Caco-2 (cell line): ENCODE data around the gene SRXN1. TPM values are rescaled to one million over a fixed set of nuclear protein-coding genes. Genes with fewer than 3 reads are reported as not detected.
A peak's percentile ranks its signal among the peaks of the same experiment; 100 is the strongest.

Experiments used
- Bru-seq: library from RNA; stranded (reverse); fragments of 400-500 nt; gene quantifications from one replicate; lab custom pipeline; 2021; lab: Mats Ljungman, UMichigan
- BruChase-seq, 2 experiments: library from RNA; stranded (reverse); fragments of 400-500 nt; gene quantifications; one replicate each; lab custom pipeline; 2021; lab: Mats Ljungman, UMichigan
- BruUV-seq: library from RNA; stranded (reverse); fragments of 400-500 nt; replicated peaks from 2 replicates; lab custom pipeline; 2021; lab: Mats Ljungman, UMichigan
- CTCF ChIA-PET: fragments of 300-600 bp; sonication (Branson Sonifier 250); formaldehyde crosslinking; loops from one replicate; lab custom pipeline; 2022; ENCODE audit warnings: antibody characterized with exemption; lab: Charles Lee
- POLR2A ChIA-PET: fragments of 300-600 bp; sonication (Branson Sonifier 250); formaldehyde crosslinking; loops from one replicate; lab custom pipeline; 2022; ENCODE audit warnings: antibody characterized with exemption; lab: Charles Lee
- DNase-seq, 2 experiments: peaks; one replicate each; pipeline versions ENCODE4 v3.0.0 to v3.0.0-alpha.2; 2020 to 2022
- H3K27me3 ChIP-seq: replicated peaks from 2 replicates; pipeline ENCODE4 v1.6.0; 2011; ENCODE audit warnings: low read length; ENCODE audit not compliant: control insufficient read depth, insufficient read depth
- H3K36me3 ChIP-seq: 2 replicates; pipeline ENCODE4 v1.5.1; 2011; ENCODE audit warnings: low read length; ENCODE audit not compliant: control insufficient read depth, insufficient read depth
- H3K4me1 ChIP-seq: fragments of 250-450 bp; sonication (Bioruptor Pico); 2 replicates; pipeline ENCODE4 v1.5.1; 2020; ENCODE audit warnings: mild to moderate bottlenecking
- H3K4me3 ChIP-seq: 2 replicates; pipeline ENCODE4 v1.5.1; 2011; ENCODE audit warnings: low read depth, mild to moderate bottlenecking, control low read depth, low read length
- H3K9me3 ChIP-seq: fragments of 250-450 bp; sonication (Bioruptor Pico); 2 replicates; pipeline ENCODE4 v1.5.1; 2020; ENCODE audit warnings: mild to moderate bottlenecking, moderate library complexity
- H3K27ac Mint-ChIP-seq: one replicate; pipeline ENCODE4 v1.8.0; 2022; ENCODE audit warnings: mixed read lengths; ENCODE audit not compliant: unreplicated experiment
- H3K27me3 Mint-ChIP-seq: one replicate; pipeline ENCODE4 v1.8.0; 2022; ENCODE audit warnings: mixed read lengths; ENCODE audit not compliant: insufficient read depth, unreplicated experiment
- H3K36me3 Mint-ChIP-seq: one replicate; pipeline ENCODE4 v1.8.0; 2022; ENCODE audit warnings: mild to moderate bottlenecking, mixed read lengths; ENCODE audit not compliant: insufficient read depth, unreplicated experiment
- H3K4me1 Mint-ChIP-seq: one replicate; pipeline ENCODE4 v1.8.0; 2022; ENCODE audit warnings: low read depth, mixed read lengths; ENCODE audit not compliant: unreplicated experiment
- H3K4me3 Mint-ChIP-seq: one replicate; pipeline ENCODE4 v1.8.0; 2022; ENCODE audit warnings: mild to moderate bottlenecking, moderate library complexity, mixed read lengths; ENCODE audit not compliant: unreplicated experiment
- H3K9me3 Mint-ChIP-seq: one replicate; pipeline ENCODE4 v1.8.0; 2022; ENCODE audit warnings: mixed read lengths; ENCODE audit not compliant: unreplicated experiment
- CTCF ChIP-seq, 2 experiments: fragments of 200-600 bp in 1 of 2; IDR thresholded peaks; 1 replicate in 1 of 2; 2 replicates in 1 of 2; pipeline versions ENCODE4 v1.5.1 to v1.8.0; 2011 to 2022; ENCODE audit warnings: antibody characterized with exemption in 1 of 2, control low read depth in 1 of 2, inconsistent platforms in 1 of 2, low read depth in 1 of 2, low read length in 1 of 2, mild to moderate bottlenecking in 1 of 2, moderate library complexity in 1 of 2; ENCODE audit not compliant: insufficient read depth in 1 of 2, severe bottlenecking in 1 of 2, unreplicated experiment in 1 of 2
- intact Hi-C: fragments of 100-400 bp; cut with micrococcal nuclease; formaldehyde crosslinking; loops from one replicate; pipeline ENCODE4 v1.10.0; 2022; ENCODE audit not compliant: unreplicated experiment
- long read RNA-seq: library from polyadenylated mRNA; stranded (forward); transcript quantifications from one replicate; pipeline ENCODE4 v2.0.0, GENCODE V29; 2022
- total RNA-seq: library from RNA; stranded (reverse); gene quantifications from 2 replicates; pipeline ENCODE4 v1.2.3, GENCODE V29; 2022

The SRXN1 gene
- total RNA-seq (32.5 and 33.7 TPM in 2 replicates), Bru-seq, nascent RNA (percentile 56 among the genes with signal in this experiment), BruChase-seq, experiment 1, labeled RNA remaining after a 2-hour chase (percentile 81 among the genes with signal in this experiment), BruChase-seq, experiment 2, labeled RNA remaining after a 6-hour chase (percentile 71 among the genes with signal in this experiment)
- long read RNA-seq, transcript SRXN1-201 (2 exons, 2,698 nt) = major isoform, 263 of 265 reads
- long read RNA-seq, partial matches to known transcripts = 0 of 265 reads
- long read RNA-seq, other reads (novel, unspliced or antisense) = 2 of 265 reads

- H3K9me3 Mint-ChIP-seq = no peaks in the 10 kb centered on the region
- H3K9me3 ChIP-seq = no peaks in the 10 kb centered on the region
- H3K27me3 Mint-ChIP-seq = no peaks in the 10 kb centered on the region
- peaks cover 6% of the 10 kb centered on the region; the same call in 1 of the 2 replicates for H3K4me1 ChIP-seq
- peaks cover 17% of the 10 kb centered on the region for H3K4me1 Mint-ChIP-seq
- H3K36me3 ChIP-seq = no peaks in the 10 kb centered on the region; the same call in 1 of the 2 replicates
- intact Hi-C loops = loop anchor here (1.0 kb wide), 1 partner anchor 14 kb away; no protein-coding TSS in a partner anchor
- BruUV-seq = no TSS peak
- H3K36me3 Mint-ChIP-seq = peaks cover 30% of the 10 kb centered on the region
- POLR2A ChIA-PET = no interaction called here
- peak; percentile 60 to 66 for TF ChIP-seq CTCF (IDR thresholded peaks at IDR 0.05; ENCODE audit: insufficient read depth in 1 of 2, low read depth in 1 of 2, low read length in 1 of 2, severe bottlenecking in 1 of 2, unreplicated experiment in 1 of 2)
- CTCF ChIA-PET = interaction anchor here (1.7 kb wide), 1 partner anchor 86 kb away, joined by 7 read pairs; no protein-coding TSS in a partner anchor
- no peaks in the 10 kb centered on the region for H3K27me3 ChIP-seq
- H3K4me3 ChIP-seq = peak within 1 kb of the TSS; percentile 97
- peak within 1 kb of the TSS; percentile 80 for H3K27ac Mint-ChIP-seq
- peak within 1 kb of the TSS; percentile 85 for H3K4me3 Mint-ChIP-seq
- DNase-seq = peak; percentile 94 to 97
These were observed at the start of gene SRXN1 for GRCh38 chr20:653110-653589. TSS of gene SRXN1 (minus strand) at chr20:653200. CDS start at chr20:653185, 15 bp downstream.

- intact Hi-C loops = no loop called here
- no peak for DNase-seq
- Histone ChIP-seq H3K36me3 (no peaks in the 10 kb centered on the region), H3K4me1 (no peaks in the 10 kb centered on the region), H3K4me3 (no peak overlapping the region), H3K9me3 (no peaks in the 10 kb centered on the region), H3K27me3 (peaks cover 1% of the 10 kb centered on the region)
- H3K36me3 Mint-ChIP-seq = no peaks in the 10 kb centered on the region
- POLR2A ChIA-PET = no interaction called here
- no peaks in the 10 kb centered on the region for H3K4me1 Mint-ChIP-seq
- peaks cover 16% of the 10 kb centered on the region for H3K27me3 Mint-ChIP-seq
- no TSS peak for BruUV-seq
- no peak overlapping the region for H3K27ac Mint-ChIP-seq
- CTCF ChIA-PET = no interaction called here
- H3K9me3 Mint-ChIP-seq = no peaks in the 10 kb centered on the region
- no peak for TF ChIP-seq CTCF (IDR thresholded peaks at IDR 0.05; ENCODE audit: insufficient read depth in 1 of 2, low read depth in 1 of 2, low read length in 1 of 2, severe bottlenecking in 1 of 2, unreplicated experiment in 1 of 2)
- H3K4me3 Mint-ChIP-seq = no peak overlapping the region
These were observed 48.6 kb upstream of the SRXN1 start for GRCh38 chr20:701401-702129.

- no TSS peak for BruUV-seq
- peaks cover 20% of the 10 kb centered on the region for H3K27me3 Mint-ChIP-seq
These were observed 46.9 kb upstream of the SRXN1 start for GRCh38 chr20:699811-700338.

More at GRCh38 chr20:699811-700338, 46.9 kb upstream of the SRXN1 start:
- H3K27me3 ChIP-seq = peaks cover 1% of the 10 kb centered on the region
- no peaks in the 10 kb centered on the region for H3K4me1 Mint-ChIP-seq
- intact Hi-C loops = no loop called here
- no peak overlapping the region for H3K4me3 ChIP-seq
- H3K36me3 Mint-ChIP-seq = no peaks in the 10 kb centered on the region
- TF ChIP-seq CTCF (IDR thresholded peaks at IDR 0.05; ENCODE audit: insufficient read depth in 1 of 2, low read depth in 1 of 2, low read length in 1 of 2, severe bottlenecking in 1 of 2, unreplicated experiment in 1 of 2) = no peak
- DNase-seq = no peak
- H3K4me3 Mint-ChIP-seq = no peak overlapping the region
- no peaks in the 10 kb centered on the region for H3K9me3 ChIP-seq
- H3K4me1 ChIP-seq = no peaks in the 10 kb centered on the region
- POLR2A ChIA-PET = interaction anchor here (0.6 kb wide), 2 partner anchors 195 to 353 kb away, joined by 4 read pairs; partner anchors contain the start of gene NRSN2
- H3K36me3 ChIP-seq = no peaks in the 10 kb centered on the region
- no peak overlapping the region for H3K27ac Mint-ChIP-seq
- CTCF ChIA-PET = interaction anchor here (0.7 kb wide), 1 partner anchor 97 kb away, joined by 4 read pairs; no protein-coding TSS in a partner anchor
- H3K9me3 Mint-ChIP-seq = no peaks in the 10 kb centered on the region
